NCI-H524 treated with DMSO at 0.1 percent for 48 hours (cell line): ENCODE results near the gene CACNA1D.
"Not testable (repeated sequence)": the region's sequence is repeated elsewhere in the genome, so short reads cannot be mapped to it uniquely, and the experiment has no call there.

ENCODE experiments used
- DNase-seq: peaks from one replicate; lab custom pipeline; 2025; lab: John Stamatoyannopoulos, UW

CACNA1D gene

GRCh38 chr3:53526704-53527055 lies 32.3 kb downstream of the CACNA1D start:
- no peak for DNase-seq

GRCh38 chr3:53530205-53530604 lies 35.8 kb downstream of the CACNA1D start:
- no peak for DNase-seq

GRCh38 chr3:53531749-53532148 lies 37.3 kb downstream of the CACNA1D start:
- no peak for DNase-seq

GRCh38 chr3:53533472-53533871 lies 39.1 kb downstream of the CACNA1D start:
- DNase-seq = no peak

- no peak for DNase-seq
Observed at GRCh38 chr3:53534216-53534615, 39.8 kb downstream of the CACNA1D start.

GRCh38 chr3:53534676-53535400 lies 40.4 kb downstream of the CACNA1D start:
- DNase-seq = no peak

- no peak for DNase-seq
Observed at GRCh38 chr3:53536282-53536681, 41.9 kb downstream of the CACNA1D start.

- DNase-seq = no peak
Observed at GRCh38 chr3:53544357-53544756, 49.9 kb downstream of the CACNA1D start.

GRCh38 chr3:53545310-53545995 lies 51.0 kb downstream of the CACNA1D start:
- no peak for DNase-seq

- DNase-seq = no peak
Observed at GRCh38 chr3:53545996-53546359, 51.6 kb downstream of the CACNA1D start.

GRCh38 chr3:53547327-53547726 lies 52.9 kb downstream of the CACNA1D start:
- no peak for DNase-seq

GRCh38 chr3:53550005-53550620 lies 55.7 kb downstream of the CACNA1D start:
- DNase-seq = no peak

GRCh38 chr3:53551324-53551723 lies 56.9 kb downstream of the CACNA1D start:
- DNase-seq = no peak

- DNase-seq = no peak
Observed at GRCh38 chr3:53552730-53553129, 58.3 kb downstream of the CACNA1D start.

- no peak for DNase-seq
Observed at GRCh38 chr3:53553200-53553599, 58.8 kb downstream of the CACNA1D start.

GRCh38 chr3:53554559-53555067 lies 60.2 kb downstream of the CACNA1D start:
- no peak for DNase-seq

- no peak for DNase-seq
Observed at GRCh38 chr3:53555068-53555588, 60.7 kb downstream of the CACNA1D start.

- no peak for DNase-seq
Observed at GRCh38 chr3:53566461-53567145, 72.2 kb downstream of the CACNA1D start.

GRCh38 chr3:53570081-53570480 lies 75.7 kb downstream of the CACNA1D start:
- DNase-seq = no peak

GRCh38 chr3:53570709-53571108 lies 76.3 kb downstream of the CACNA1D start:
- no peak for DNase-seq

- no peak for DNase-seq
Observed at GRCh38 chr3:53571264-53571663, 76.9 kb downstream of the CACNA1D start.

GRCh38 chr3:53572184-53572583 lies 77.8 kb downstream of the CACNA1D start:
- DNase-seq = not testable (repeated sequence)
